ENCODE measurements around the gene MT1F.
A peak's percentile ranks its signal among the peaks of the same experiment; 100 is the strongest.
"Not testable (repeated sequence)": the region's sequence is repeated elsewhere in the genome, so short reads cannot be mapped to it uniquely, and the experiment has no call there.

The MT1F gene

DNA sequence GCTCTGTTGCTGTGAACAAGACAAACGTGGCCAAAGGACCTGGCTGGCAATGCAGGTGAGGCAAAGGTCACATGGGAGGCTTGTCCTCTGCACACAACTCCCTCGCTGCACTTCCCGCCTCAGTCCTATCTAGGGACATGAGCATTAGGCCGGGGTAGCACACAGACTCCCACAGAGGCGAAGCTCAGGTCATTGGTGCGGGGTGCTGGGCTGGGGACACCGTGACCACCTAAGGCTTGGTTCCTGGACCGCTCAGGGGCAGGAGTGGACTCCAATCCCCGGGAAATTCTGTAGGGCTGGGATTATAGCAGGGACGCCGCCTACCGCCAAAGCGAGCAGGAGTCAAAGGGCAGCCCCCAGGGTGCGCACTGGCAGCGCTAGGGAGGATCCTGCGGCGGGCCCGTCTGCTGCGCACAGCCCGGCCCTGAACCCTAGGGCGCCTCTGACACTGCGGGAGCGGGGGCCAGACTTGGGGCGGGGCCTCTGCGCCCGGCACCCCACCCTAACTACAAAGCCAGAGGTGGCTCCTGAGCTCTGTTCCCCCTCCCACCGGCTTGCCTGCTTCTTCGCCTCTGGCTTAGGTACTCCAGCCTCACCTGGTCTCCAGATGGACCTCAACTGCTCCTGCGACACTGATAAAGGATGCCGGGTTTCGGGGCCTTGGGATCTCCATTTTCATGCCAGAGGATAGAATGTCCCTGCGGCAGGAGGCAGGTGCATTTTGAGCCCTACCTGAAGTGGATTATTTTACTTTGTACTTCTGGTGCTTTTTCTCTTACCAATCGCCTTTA lies 9.9 kb upstream of the MT1F start:
- Histone ChIP-seq H3K36me3 (ENCODE audit: control insufficient read depth, insufficient read depth, low read length) (no peaks in the 10 kb centered on the region), H3K9ac (ENCODE audit: low read length) (no peak overlapping the region), H3K4me1 (ENCODE audit: control insufficient read depth, insufficient read depth, low read length) (peaks cover 12% of the 10 kb centered on the region), H3K27me3 (ENCODE audit: control insufficient read depth, insufficient read depth, low read length) (peaks cover 99% of the 10 kb centered on the region), H3K27ac (ENCODE audit: low read depth, low read length) (no peak overlapping the region), H3K4me3 (ENCODE audit: low read depth, low read length) (peak overlapping the region; percentile 27; the same call in 1 of the 2 replicates), H3K9me3 (ENCODE audit: control insufficient read depth, insufficient read depth, low read depth, low read length) (no peaks in the 10 kb centered on the region)

DNA sequence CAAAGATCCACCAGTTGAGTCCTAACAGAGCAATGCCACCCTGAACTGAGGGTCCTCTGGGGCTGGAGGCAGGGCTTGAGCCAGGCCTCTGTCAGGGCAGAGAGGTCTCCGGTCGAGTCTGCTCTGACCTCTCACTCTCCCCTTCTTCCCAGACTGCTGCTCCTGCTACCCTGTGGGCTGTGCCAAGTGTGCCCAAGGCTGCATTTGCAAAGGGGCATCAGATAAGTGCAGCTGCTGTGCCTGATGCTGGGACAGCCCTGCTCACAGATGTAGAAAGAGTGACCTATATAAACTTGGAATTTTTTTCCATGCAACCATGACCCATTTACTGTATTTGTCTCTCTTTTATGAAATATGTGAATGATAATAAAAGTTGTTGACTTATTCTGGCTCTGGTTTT lies 8.5 kb upstream of the MT1F start:
- no peaks in the 10 kb centered on the region for H3K36me3 ChIP-seq (ENCODE audit: control insufficient read depth, insufficient read depth, low read length)
- H3K27me3 ChIP-seq (ENCODE audit: control insufficient read depth, insufficient read depth, low read length) = peaks cover 89% of the 10 kb centered on the region
- no peaks in the 10 kb centered on the region for H3K9me3 ChIP-seq (ENCODE audit: control insufficient read depth, insufficient read depth, low read depth, low read length)
- no peak overlapping the region for H3K4me3 ChIP-seq (ENCODE audit: low read depth, low read length)
- peaks cover 4% of the 10 kb centered on the region for H3K4me1 ChIP-seq (ENCODE audit: control insufficient read depth, insufficient read depth, low read length)
- no peak overlapping the region for H3K9ac ChIP-seq (ENCODE audit: low read length)
- no peak overlapping the region for H3K27ac ChIP-seq (ENCODE audit: low read depth, low read length)

DNA sequence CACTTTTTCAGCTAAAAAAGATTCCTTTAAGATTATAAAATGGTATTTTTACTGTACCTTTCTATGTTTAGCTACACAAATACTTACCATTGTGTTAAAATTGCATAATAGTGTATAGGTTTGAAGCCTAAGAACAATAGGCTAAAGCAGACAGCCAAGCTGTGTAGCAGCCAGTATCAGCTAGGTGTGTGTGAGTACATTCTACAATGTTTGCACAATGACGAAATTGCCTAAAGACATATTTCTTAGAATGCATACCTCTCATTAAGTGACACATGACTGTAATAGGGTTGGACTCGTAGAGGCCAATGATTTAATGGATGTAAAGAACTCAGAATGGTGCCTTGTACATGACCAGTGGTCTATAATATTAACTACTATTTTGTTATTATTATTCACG lies 7.9 kb upstream of the MT1F start:
- peaks cover 84% of the 10 kb centered on the region for H3K27me3 ChIP-seq (ENCODE audit: control insufficient read depth, insufficient read depth, low read length)
- peaks cover 4% of the 10 kb centered on the region for H3K4me1 ChIP-seq (ENCODE audit: control insufficient read depth, insufficient read depth, low read length)
- no peaks in the 10 kb centered on the region for H3K36me3 ChIP-seq (ENCODE audit: control insufficient read depth, insufficient read depth, low read length)
- H3K27ac ChIP-seq (ENCODE audit: low read depth, low read length) = no peak overlapping the region
- no peak overlapping the region for H3K4me3 ChIP-seq (ENCODE audit: low read depth, low read length)
- H3K9me3 ChIP-seq (ENCODE audit: control insufficient read depth, insufficient read depth, low read depth, low read length) = no peaks in the 10 kb centered on the region
- no peak overlapping the region for H3K9ac ChIP-seq (ENCODE audit: low read length)

DNA sequence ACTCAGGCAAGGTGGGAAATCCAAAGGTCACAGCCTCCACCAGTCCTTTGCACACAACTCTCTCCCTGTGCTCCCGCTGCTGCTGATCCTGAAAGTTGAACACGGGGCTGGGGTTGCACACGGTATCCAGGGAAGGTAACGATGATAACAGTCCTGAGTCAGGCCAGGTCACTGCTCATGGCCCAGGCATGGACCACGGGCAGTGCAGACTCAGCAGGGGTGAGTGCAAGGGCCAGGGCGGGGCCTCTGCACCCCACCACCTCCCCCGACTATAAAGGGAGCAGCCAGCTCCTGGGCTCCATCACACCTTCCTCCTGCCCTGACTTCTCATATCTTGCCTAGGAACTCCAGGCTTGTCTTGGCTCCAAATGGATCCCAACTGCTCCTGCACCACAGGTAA lies 6.2 kb upstream of the MT1F start, which contains the start of gene MT1B:
Gene MT1B (plus strand): TSS at position 301 of the 400 bp plus-strand sequence. CDS start 68 bp downstream, at position 369.
- Histone ChIP-seq H3K9ac (ENCODE audit: low read length) (no peak within 1 kb of the TSS), H3K9me3 (ENCODE audit: control insufficient read depth, insufficient read depth, low read depth, low read length) (no peaks in the 10 kb centered on the region), H3K4me1 (ENCODE audit: control insufficient read depth, insufficient read depth, low read length) (peaks cover 4% of the 10 kb centered on the region), H3K27ac (ENCODE audit: low read depth, low read length) (no peak within 1 kb of the TSS), H3K27me3 (ENCODE audit: control insufficient read depth, insufficient read depth, low read length) (peaks cover 74% of the 10 kb centered on the region), H3K36me3 (ENCODE audit: control insufficient read depth, insufficient read depth, low read length) (no peaks in the 10 kb centered on the region), H3K4me3 (ENCODE audit: low read depth, low read length) (no peak within 1 kb of the TSS)

DNA sequence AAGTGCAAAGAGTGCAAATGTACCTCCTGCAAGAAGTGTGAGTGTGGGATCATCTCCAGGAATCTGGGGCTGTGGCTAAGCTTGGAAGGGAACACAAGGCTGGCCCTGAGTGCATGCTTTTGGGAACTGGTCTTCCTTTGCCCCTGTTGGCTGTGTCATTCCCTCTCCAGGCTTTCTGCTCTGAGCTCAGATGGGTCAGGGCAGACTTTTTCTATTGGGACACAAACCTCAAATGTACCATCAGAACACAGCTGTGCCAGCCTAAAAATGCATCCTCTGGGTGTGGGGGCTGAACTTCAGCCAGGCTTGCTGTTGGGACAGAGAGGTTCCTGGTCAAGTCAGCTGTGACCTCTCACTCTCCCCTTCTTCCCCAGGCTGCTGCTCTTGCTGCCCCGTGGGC lies 5.2 kb upstream of the MT1F start:
- H3K9ac ChIP-seq (ENCODE audit: low read length) = no peak overlapping the region
- H3K4me1 ChIP-seq (ENCODE audit: control insufficient read depth, insufficient read depth, low read length) = peaks cover 2% of the 10 kb centered on the region
- no peak overlapping the region for H3K4me3 ChIP-seq (ENCODE audit: low read depth, low read length)

DNA sequence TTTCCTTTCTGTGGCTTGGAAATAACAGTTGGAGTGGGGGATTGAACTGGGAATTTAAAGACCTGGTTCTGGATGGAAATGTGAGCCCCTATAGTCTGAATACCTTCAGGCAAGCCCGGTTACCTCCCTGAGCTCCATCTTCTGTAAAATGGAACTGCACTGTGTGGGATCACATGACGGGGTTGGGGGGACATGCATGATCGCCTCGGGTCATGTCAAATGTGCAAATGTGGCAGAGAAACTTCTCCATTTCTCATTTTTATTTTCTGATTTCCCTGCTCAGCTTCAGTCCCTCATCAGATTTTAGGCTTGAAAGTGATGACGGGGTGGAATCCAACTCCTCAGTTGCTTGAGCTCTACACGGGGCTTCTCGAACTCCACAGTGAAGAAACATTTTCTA lies 4.5 kb upstream of the MT1F start:
- Histone ChIP-seq H3K27me3 (ENCODE audit: control insufficient read depth, insufficient read depth, low read length) (peaks cover 62% of the 10 kb centered on the region), H3K9ac (ENCODE audit: low read length) (no peak overlapping the region), H3K27ac (ENCODE audit: low read depth, low read length) (no peak overlapping the region)

More for the DNA sequence above, 5.2 kb upstream of the MT1F start:
- H3K36me3 ChIP-seq (ENCODE audit: control insufficient read depth, insufficient read depth, low read length) = no peaks in the 10 kb centered on the region
- H3K27ac ChIP-seq (ENCODE audit: low read depth, low read length) = no peak overlapping the region
- no peaks in the 10 kb centered on the region for H3K9me3 ChIP-seq (ENCODE audit: control insufficient read depth, insufficient read depth, low read depth, low read length)
- peaks cover 63% of the 10 kb centered on the region for H3K27me3 ChIP-seq (ENCODE audit: control insufficient read depth, insufficient read depth, low read length)

DNA sequence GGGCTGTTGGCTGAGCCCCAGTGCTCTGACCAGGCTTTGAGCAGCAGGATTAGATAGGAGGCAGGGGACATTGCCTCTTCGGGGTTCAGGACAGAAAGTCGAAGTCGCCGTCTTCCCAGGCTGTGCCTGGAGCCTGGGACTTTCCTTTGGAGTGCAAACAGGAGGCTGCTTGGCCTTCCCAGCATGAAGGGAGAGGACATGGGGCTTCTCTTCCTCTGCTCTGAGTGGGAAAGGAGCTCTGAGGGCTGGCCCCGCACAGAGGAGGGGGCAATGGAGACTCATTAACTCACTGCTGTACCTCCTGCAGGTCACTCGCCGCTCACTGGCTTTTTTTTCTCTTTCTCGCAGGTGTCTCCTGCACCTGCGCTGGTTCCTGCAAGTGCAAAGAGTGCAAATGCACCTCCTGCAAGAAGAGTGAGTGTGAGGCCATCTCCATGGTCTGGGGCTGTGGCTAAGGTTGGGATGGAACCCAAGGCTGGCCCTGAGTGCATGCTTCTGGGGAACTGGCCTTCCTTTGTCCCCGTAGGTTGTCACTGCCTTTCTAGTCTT lies 642 bp downstream of the MT1F start:
- H3K27me3 ChIP-seq (ENCODE audit: control insufficient read depth, insufficient read depth, low read length) = peaks cover 64% of the 10 kb centered on the region
- H3K36me3 ChIP-seq (ENCODE audit: control insufficient read depth, insufficient read depth, low read length) = no peaks in the 10 kb centered on the region
- H3K27ac ChIP-seq (ENCODE audit: low read depth, low read length) = no peak overlapping the region; the same call in 1 of the 2 replicates
- H3K4me1 ChIP-seq (ENCODE audit: control insufficient read depth, insufficient read depth, low read length) = peaks cover 17% of the 10 kb centered on the region; the same call in 1 of the 2 replicates
- H3K9ac ChIP-seq (ENCODE audit: low read length) = peak overlapping the region; percentile 92
- H3K4me3 ChIP-seq (ENCODE audit: low read depth, low read length) = peak overlapping the region; percentile 83
- H3K9me3 ChIP-seq (ENCODE audit: control insufficient read depth, insufficient read depth, low read depth, low read length) = no peaks in the 10 kb centered on the region

More for the DNA sequence above, 4.5 kb upstream of the MT1F start:
- Histone ChIP-seq H3K4me1 (ENCODE audit: control insufficient read depth, insufficient read depth, low read length) (peaks cover 4% of the 10 kb centered on the region; the same call in 1 of the 2 replicates), H3K4me3 (ENCODE audit: low read depth, low read length) (no peak overlapping the region), H3K36me3 (ENCODE audit: control insufficient read depth, insufficient read depth, low read length) (no peaks in the 10 kb centered on the region), H3K9me3 (ENCODE audit: control insufficient read depth, insufficient read depth, low read depth, low read length) (no peaks in the 10 kb centered on the region)

DNA sequence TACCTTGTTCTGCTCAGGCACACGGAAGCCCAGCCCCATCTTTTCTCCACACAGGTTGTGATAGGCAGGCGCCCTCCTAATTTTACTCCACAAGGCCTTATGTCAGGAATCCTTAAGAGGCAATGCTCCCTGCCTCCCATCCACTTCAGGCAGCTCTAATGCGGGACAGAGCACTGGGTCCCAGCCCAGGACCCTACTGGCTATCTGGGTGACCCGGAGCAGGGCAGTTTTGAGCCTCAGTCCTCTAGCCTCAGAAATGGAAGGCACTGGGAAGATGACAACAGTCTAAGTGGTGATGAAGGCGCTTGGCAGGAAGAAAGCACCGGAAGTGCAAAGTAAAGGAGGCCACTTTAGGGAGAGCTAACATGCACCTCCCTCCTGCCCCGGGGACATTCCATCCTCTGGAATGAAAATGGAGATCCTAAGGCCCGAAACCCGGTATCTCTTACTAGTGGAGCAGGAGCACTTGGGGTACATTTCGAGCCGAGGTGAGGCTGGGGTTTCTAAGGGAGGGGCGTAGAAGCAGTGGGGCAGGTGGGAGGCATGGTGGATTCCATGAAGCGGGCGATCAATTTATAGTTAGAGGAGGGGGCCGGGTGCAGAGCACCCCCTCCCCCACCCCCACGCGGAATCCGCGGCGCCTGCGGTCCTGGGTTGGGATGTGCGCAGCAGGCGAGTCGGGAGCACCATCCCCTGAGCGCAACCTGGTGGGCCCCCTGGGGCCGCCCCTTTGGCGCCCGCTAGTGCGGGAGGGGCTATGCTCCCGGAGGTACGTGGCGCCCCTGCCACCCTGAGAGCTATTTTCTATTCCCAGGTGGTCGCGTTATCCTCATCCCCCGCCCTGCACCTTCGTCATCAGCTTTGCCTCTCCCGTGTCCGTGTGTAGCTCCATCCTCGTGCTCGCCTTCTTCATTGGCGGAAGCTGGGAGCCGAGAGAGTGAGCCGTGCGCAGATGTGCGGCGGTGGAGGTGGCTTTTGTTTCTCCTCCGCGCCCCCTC lies 4.9 kb downstream of the MT1F start:
- H3K4me1 ChIP-seq (ENCODE audit: control insufficient read depth, insufficient read depth, low read length) = peaks cover 21% of the 10 kb centered on the region; the same call in 1 of the 2 replicates
- peak overlapping the region; percentile 61 for H3K9ac ChIP-seq (ENCODE audit: low read length)
- no peak overlapping the region for H3K27ac ChIP-seq (ENCODE audit: low read depth, low read length)
- H3K27me3 ChIP-seq (ENCODE audit: control insufficient read depth, insufficient read depth, low read length) = peaks cover 99% of the 10 kb centered on the region
- H3K4me3 ChIP-seq (ENCODE audit: low read depth, low read length) = peak overlapping the region; percentile 64
- no peaks in the 10 kb centered on the region for H3K36me3 ChIP-seq (ENCODE audit: control insufficient read depth, insufficient read depth, low read length)
- no peaks in the 10 kb centered on the region for H3K9me3 ChIP-seq (ENCODE audit: control insufficient read depth, insufficient read depth, low read depth, low read length)

DNA sequence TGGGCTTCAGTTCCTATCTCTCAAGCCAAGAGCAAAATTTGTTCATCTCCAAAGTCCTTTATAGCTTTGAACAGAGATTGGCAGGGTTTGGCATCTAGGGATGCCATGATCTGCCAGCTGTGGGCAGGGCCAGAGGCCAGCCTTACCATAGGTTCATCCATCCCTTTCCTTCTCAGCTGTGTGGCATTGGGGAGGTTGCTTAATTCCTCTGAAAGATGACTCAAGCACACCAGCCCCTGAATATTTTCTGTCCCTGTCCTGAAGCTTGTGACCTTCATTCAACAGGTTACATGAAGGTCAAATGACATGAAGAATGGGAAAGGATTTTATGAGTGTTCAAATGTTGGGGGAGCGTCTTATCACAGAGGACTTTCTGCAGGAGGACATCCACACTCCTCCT lies 6.7 kb downstream of the MT1F start:
- H3K9ac ChIP-seq (ENCODE audit: low read length) = no peak overlapping the region
- peaks cover 26% of the 10 kb centered on the region for H3K4me1 ChIP-seq (ENCODE audit: control insufficient read depth, insufficient read depth, low read length)
- peaks cover 100% of the 10 kb centered on the region for H3K27me3 ChIP-seq (ENCODE audit: control insufficient read depth, insufficient read depth, low read length)
- H3K36me3 ChIP-seq (ENCODE audit: control insufficient read depth, insufficient read depth, low read length) = no peaks in the 10 kb centered on the region
- H3K27ac ChIP-seq (ENCODE audit: low read depth, low read length) = no peak overlapping the region
- no peak overlapping the region for H3K4me3 ChIP-seq (ENCODE audit: low read depth, low read length)
- H3K9me3 ChIP-seq (ENCODE audit: control insufficient read depth, insufficient read depth, low read depth, low read length) = no peaks in the 10 kb centered on the region

DNA sequence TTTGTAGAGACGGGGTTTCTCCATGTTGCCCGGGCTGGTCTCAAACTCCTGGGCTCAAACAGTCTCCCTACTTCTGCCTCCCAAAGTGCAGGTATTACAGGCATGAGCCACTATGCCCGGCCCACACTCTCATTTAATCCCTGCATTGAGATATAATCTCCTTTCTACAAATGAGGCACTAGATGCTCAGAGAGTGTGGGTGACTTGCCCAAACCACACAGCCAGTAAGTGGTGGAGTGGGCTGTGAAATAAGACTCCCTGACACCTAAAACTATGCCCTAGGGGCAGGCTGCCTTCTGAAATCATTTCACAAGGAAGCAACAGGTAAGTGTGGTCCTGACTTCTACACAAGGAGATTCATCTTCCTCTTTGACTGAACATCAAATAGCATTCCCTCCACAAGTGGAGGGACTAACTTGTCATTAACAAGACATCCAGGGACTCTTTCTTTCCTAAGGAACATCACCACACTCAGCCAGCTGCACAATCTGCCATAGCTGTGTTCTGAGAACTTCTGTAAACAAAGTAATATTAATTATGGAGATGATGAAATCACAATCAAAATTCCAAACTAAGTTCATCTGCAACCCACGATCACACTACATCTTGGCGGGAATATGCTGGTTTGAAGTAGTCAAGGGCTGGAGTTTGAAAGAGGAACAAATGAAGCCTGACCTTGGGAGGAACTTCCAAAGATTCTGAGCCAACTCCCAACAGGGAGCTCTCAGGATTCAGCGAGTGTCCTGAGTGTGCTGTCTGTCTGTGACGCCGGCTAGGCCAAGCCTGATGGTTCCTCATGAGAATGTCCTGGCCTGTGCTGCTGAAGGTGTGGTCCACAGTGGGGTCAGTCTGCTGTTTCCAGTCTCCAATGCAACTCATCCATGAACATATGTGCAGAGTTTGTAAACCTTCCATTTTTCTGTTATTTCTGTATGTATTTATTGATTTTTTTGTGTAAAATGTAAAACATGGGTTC lies 7.8 kb downstream of the MT1F start:
- not testable (repeated sequence) for H3K4me3 ChIP-seq (ENCODE audit: low read depth, low read length); H3K9me3 ChIP-seq (ENCODE audit: control insufficient read depth, insufficient read depth, low read depth, low read length); H3K27ac ChIP-seq (ENCODE audit: low read depth, low read length); H3K36me3 ChIP-seq (ENCODE audit: control insufficient read depth, insufficient read depth, low read length); H3K9ac ChIP-seq (ENCODE audit: low read length)
- Histone ChIP-seq H3K4me1 (ENCODE audit: control insufficient read depth, insufficient read depth, low read length) (peaks cover 35% of the 10 kb centered on the region), H3K27me3 (ENCODE audit: control insufficient read depth, insufficient read depth, low read length) (peaks cover 100% of the 10 kb centered on the region)

Measured in HUES6 (cell line).